Measurements from ENCODE around the gene SRGAP3. TPM values are rescaled to one million over a fixed set of nuclear protein-coding genes. Genes with fewer than 3 reads are reported as not detected.

SRGAP3 gene
- total and polyA plus RNA-seq, 2 donors (not counting 1 experiment from before 2014, with no cell fraction given): 1.4 to 1.5 TPM

DNA sequence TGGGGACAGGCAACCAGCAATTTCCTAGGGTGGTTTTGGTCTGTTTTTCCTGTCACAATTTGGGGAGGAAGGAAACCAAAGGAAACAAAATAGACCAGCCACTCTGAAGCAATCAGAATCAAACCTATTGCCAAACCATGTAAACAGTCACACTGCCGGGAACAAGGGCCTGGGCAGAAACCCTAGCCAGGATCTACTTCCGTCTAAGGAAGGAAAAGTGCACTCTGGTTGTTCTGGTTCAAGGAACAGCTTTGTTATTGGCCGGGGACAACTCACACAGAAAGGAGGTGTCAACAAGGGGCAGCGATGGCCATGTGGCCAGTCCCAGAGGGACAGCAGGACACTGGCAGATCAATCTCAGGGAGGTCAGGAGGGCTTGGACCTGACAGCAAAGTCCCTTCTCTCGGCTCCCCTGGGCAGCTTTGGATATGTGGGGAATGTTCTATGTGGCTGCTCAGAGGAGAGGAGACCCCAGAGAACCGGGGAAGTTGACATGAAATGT lies 268.6 kb downstream of the SRGAP3 start:
- ATAC-seq (ENCODE audit: low read depth) (no peak), DNase-seq (no peak)
- Histone ChIP-seq H3K4me2 (replicated peaks; ENCODE audit: low read depth, low read length, poor library complexity, severe bottlenecking) (no peak overlapping the region), H3K27me3 (replicated peaks in 1 of 4; ENCODE audit: control extremely low read depth in 1 of 4, control insufficient read depth in 3 of 4, insufficient read depth in 4 of 4, low read length in 3 of 4) (peaks cover 0 to 28% (median 17%) of the 10 kb centered on the region in 4 experiments), H3K9me3 (ENCODE audit: control extremely low read depth in 1 of 3, control insufficient read depth in 2 of 3, insufficient read depth in 1 of 3, low read length in 2 of 3) (peaks cover 0 to 6% (median 3%) of the 10 kb centered on the region in 3 donors), H3K9ac (ENCODE audit: low read length) (no peak overlapping the region), H3K79me2 (ENCODE audit: control insufficient read depth, insufficient read depth, low read length) (no peaks in the 10 kb centered on the region), H3K36me3 (replicated peaks in 1 of 2; ENCODE audit: control extremely low read depth in 1 of 2, control insufficient read depth in 1 of 2, extremely low read depth in 1 of 2, insufficient read depth in 2 of 2, low read length in 1 of 2) (no peaks in the 10 kb centered on the region), H3K27ac (ENCODE audit: low read length in 2 of 2) (no peak overlapping the region), H2AFZ (ENCODE audit: insufficient read depth, low read depth, low read length, poor library complexity, severe bottlenecking) (no peak overlapping the region), H3K4me3 (ENCODE audit: control extremely low read depth in 1 of 5, extremely low read depth in 1 of 5, insufficient read depth in 1 of 5, low read depth in 2 of 5, low read length in 4 of 5) (no peak overlapping the region), H3K4me1 (ENCODE audit: control insufficient read depth in 2 of 2, insufficient read depth in 2 of 2, low read length in 2 of 2) (no peaks in the 10 kb centered on the region), H4K20me1 (ENCODE audit: control insufficient read depth, insufficient read depth, low read length, poor library complexity, severe bottlenecking) (no peaks in the 10 kb centered on the region)
- Mint-ChIP-seq H3K27me3 (peaks cover 34% of the 10 kb centered on the region), H3K9me3 (ENCODE audit: insufficient read depth) (peaks cover 3% of the 10 kb centered on the region), H3K4me1 (peaks cover 2% of the 10 kb centered on the region), H3K27ac (no peak overlapping the region), H3K4me3 (no peak overlapping the region)
- 89% methylated on average over 6 of the region's 6 CpGs for WGBS (ENCODE audit: insufficient coverage)
- CTCF ChIA-PET: interaction anchor here (1.2 kb wide), 1 partner anchor 14 kb away, joined by 3 read pairs; no protein-coding TSS in a partner anchor
- intact Hi-C loops (cut with micrococcal nuclease): no loop called here
- no peak for TF ChIP-seq EZH2 (IDR thresholded peaks at IDR 0.05; ENCODE audit: borderline replicate concordance, insufficient read depth, low read depth, low read length, poor library complexity, severe bottlenecking)
- TF ChIP-seq, protein P1, sequence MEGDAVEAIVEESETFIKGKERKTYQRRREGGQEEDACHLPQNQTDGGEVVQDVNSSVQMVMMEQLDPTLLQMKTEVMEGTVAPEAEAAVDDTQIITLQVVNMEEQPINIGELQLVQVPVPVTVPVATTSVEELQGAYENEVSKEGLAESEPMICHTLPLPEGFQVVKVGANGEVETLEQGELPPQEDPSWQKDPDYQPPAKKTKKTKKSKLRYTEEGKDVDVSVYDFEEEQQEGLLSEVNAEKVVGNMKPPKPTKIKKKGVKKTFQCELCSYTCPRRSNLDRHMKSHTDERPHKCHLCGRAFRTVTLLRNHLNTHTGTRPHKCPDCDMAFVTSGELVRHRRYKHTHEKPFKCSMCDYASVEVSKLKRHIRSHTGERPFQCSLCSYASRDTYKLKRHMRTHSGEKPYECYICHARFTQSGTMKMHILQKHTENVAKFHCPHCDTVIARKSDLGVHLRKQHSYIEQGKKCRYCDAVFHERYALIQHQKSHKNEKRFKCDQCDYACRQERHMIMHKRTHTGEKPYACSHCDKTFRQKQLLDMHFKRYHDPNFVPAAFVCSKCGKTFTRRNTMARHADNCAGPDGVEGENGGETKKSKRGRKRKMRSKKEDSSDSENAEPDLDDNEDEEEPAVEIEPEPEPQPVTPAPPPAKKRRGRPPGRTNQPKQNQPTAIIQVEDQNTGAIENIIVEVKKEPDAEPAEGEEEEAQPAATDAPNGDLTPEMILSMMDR (IDR thresholded peaks at IDR 0.05): no peak
- POLR2A ChIA-PET: no interaction called here

DNA sequence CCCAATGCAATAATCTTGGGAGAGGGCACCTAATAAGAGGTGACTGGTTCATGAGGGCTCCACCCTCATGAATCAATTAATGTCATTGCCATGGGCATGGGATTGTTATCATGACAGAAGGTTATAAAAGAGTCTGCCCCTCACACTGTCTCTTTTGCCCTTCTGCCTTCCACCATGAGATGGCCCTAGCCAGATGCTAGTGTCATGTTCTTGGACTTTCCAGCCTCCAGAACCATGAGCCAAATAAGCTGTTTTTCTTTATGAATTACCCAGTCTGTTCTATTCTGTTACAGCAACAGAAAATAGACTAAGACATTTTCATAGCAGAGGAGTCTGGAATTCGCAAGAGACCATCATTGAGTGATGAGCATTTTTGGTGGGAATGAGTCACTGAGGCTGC lies 270.2 kb downstream of the SRGAP3 start:
- H3K9me3 Mint-ChIP-seq (ENCODE audit: insufficient read depth): peaks cover 3% of the 10 kb centered on the region
- Histone ChIP-seq H3K79me2 (ENCODE audit: control insufficient read depth, insufficient read depth, low read length) (no peaks in the 10 kb centered on the region), H3K27me3 (replicated peaks in 1 of 4; ENCODE audit: control extremely low read depth in 1 of 4, control insufficient read depth in 3 of 4, insufficient read depth in 4 of 4, low read length in 3 of 4) (peaks cover 0 to 28% (median 17%) of the 10 kb centered on the region in 4 experiments), H3K27ac (ENCODE audit: low read length in 2 of 2) (no peak overlapping the region), H3K9ac (ENCODE audit: low read length) (no peak overlapping the region), H3K4me2 (replicated peaks; ENCODE audit: low read depth, low read length, poor library complexity, severe bottlenecking) (no peak overlapping the region), H3K4me3 (ENCODE audit: control extremely low read depth in 1 of 5, extremely low read depth in 1 of 5, insufficient read depth in 1 of 5, low read depth in 2 of 5, low read length in 4 of 5) (no peak overlapping the region), H4K20me1 (ENCODE audit: control insufficient read depth, insufficient read depth, low read length, poor library complexity, severe bottlenecking) (no peaks in the 10 kb centered on the region), H3K36me3 (replicated peaks in 1 of 2; ENCODE audit: control extremely low read depth in 1 of 2, control insufficient read depth in 1 of 2, extremely low read depth in 1 of 2, insufficient read depth in 2 of 2, low read length in 1 of 2) (no peaks in the 10 kb centered on the region), H2AFZ (ENCODE audit: insufficient read depth, low read depth, low read length, poor library complexity, severe bottlenecking) (no peak overlapping the region), H3K9me3 (ENCODE audit: control extremely low read depth in 1 of 3, control insufficient read depth in 2 of 3, insufficient read depth in 1 of 3, low read length in 2 of 3) (peaks cover 0 to 6% (median 0%) of the 10 kb centered on the region in 3 donors), H3K4me1 (ENCODE audit: control insufficient read depth in 2 of 2, insufficient read depth in 2 of 2, low read length in 2 of 2) (no peaks in the 10 kb centered on the region)
- TF ChIP-seq, protein P1 (IDR thresholded peaks at IDR 0.05): no peak
- TF ChIP-seq EZH2 (IDR thresholded peaks at IDR 0.05; ENCODE audit: borderline replicate concordance, insufficient read depth, low read depth, low read length, poor library complexity, severe bottlenecking): no peak
- no peak for DNase-seq
- no CpG with 5 or more reads among the region's 1 CpG for WGBS (ENCODE audit: insufficient coverage)
- ChIA-PET POLR2A (no interaction called here), CTCF (no interaction called here)
- ATAC-seq (ENCODE audit: low read depth): no peak
- H3K27ac Mint-ChIP-seq: no peak overlapping the region
- peaks cover 34% of the 10 kb centered on the region for H3K27me3 Mint-ChIP-seq
- no peak overlapping the region for H3K4me3 Mint-ChIP-seq
- H3K4me1 Mint-ChIP-seq: peaks cover 2% of the 10 kb centered on the region
- intact Hi-C loops (cut with micrococcal nuclease): no loop called here

All from B cell (primary cell).